C4-2B (cell line): ENCODE results near the gene ZGPAT.

Experiments
- CTCF ChIP-seq: fragments of 450-650 bp; conservative IDR thresholded peaks from 2 replicates; pipeline ENCODE4 v1.5.1; 2017; ENCODE audit warnings: mild to moderate bottlenecking
- ZFX ChIP-seq: fragments of 450-650 bp; IDR thresholded peaks from 2 replicates; pipeline ENCODE4 v1.6.1; 2017

GRCh38 chr20:63705232-63706026 lies 2.4 kb upstream of the ZGPAT start:
- TF ChIP-seq CTCF (no peak), ZFX (no peak)
